GM20000 (cell line): ENCODE data around the gene SLCO4A1.

Experiments
- DNase-seq: peaks from one replicate; pipeline ENCODE4 v3.0.0; 2012; ENCODE audit warnings: low spot score
- CTCF ChIP-seq: IDR thresholded peaks from 2 replicates; pipeline ENCODE4 v1.5.1; 2012; ENCODE audit warnings: mild to moderate bottlenecking, control low read depth; ENCODE audit errors: extremely low read depth, missing control alignments

The SLCO4A1 gene

DNA sequence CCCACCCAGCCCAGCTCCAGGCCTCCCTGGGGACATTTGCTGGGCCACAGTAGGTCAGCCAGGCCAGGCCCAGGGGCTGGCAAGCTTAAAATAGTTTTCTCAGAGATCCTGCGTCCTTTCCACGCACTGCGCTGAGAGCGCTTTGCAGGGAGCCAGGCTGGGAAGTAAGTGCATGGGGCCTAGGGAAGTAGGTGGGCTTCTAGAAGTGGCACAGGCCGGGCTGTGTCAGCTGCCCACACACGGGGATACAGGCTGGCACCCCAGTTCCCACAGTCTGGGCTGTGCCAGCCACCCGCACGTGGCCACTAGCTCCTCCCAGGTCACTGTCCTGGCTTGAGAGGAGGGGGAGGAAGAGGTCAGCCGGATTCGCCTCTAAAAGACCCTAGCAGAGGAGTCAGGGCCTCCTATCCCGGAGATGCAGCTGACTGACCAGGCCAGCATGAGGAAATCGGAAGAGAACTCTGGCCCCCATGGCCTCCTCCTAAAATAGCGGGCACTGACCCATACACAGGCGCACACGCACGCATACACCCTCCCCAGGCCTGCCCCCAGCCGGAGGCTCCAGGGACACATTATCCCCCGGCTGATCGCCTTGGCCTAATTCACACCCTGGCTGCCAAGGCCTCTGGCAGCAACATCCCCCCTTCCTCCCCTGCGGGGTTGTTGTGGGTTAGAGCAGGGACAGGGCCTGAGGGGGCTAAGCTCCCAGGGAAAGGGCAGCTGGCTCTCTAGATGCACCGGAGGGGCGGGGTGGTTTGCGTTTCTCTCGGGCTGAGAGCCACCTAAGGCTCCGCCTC, 5.4 kb downstream of the SLCO4A1 start:
- no peak for TF ChIP-seq CTCF
- no peak for DNase-seq

DNA sequence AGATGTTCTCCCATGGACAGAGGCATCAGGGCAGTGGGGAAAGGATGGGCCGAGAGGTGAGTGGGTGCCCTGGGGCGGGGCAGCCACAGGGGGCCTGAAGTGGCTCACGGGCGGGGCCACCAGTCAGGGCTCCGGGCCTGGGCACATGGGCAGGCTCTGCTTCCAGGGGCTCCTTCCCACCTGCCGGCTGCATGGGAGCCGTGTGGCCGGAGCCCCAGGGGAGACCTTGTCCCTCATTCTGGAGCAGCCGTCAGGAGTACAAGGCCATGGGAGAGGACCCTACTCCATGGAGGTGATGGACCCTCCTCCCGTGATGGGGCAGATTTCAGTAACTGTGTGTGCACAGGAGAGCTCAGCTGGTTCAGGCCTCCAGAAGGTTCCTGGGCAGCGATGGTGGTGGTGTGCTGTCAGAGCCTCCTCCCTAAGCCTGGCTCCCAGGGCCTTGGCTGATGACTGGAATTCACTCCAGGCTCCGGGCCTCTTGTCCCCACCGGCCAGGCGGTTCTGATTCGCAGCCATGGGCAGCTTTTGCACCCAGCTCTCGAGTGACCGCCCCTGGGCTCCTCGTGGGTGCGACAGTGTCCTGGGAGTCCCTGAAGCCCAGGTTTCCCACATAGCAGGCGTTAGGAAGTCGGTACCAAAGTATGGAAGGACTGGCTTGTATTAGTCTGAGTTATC, 6.2 kb downstream of the SLCO4A1 start:
- no peak for DNase-seq

GRCh38 chr20:62649140-62649539, 6.8 kb downstream of the SLCO4A1 start:
- no peak for DNase-seq
- no peak for TF ChIP-seq CTCF

More for the DNA sequence above, 6.2 kb downstream of the SLCO4A1 start:
- TF ChIP-seq CTCF, result no peak

DNA sequence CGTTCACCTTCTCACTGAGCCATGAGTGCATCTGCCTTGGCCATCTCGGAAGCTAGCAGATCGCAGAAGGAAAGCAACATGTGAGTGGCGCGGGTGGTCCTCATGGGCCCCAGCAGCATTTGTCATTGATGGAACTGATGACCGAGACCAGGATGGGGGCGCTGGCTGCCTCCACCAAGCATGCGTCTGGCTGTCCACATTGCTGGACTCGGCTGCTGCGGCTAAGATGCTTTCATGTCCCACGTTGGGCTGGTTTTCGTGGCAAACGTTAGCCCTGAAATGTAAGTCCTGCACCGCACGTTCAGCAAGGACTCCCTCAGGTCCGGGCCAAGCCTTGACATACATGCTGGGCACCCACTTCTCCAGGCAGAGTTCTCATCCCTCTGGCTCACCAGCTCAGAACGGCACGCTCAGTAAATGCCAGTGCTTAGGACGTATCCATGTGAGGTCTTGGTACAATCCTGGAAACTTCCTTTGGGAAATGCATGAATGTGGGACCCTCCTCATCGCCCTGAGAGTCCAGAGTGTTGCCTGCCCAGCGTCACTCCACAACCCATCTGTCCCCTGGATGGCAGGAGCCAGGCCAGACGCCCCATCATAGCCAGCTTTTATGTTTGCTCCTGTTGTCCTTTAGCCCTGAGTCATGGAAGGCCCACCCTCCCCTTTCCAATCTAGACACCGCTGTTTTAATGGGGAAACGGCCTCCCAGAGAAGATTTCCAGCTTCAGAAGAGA, 8.4 kb downstream of the SLCO4A1 start:
- DNase-seq, result no peak
- no peak for TF ChIP-seq CTCF

DNA sequence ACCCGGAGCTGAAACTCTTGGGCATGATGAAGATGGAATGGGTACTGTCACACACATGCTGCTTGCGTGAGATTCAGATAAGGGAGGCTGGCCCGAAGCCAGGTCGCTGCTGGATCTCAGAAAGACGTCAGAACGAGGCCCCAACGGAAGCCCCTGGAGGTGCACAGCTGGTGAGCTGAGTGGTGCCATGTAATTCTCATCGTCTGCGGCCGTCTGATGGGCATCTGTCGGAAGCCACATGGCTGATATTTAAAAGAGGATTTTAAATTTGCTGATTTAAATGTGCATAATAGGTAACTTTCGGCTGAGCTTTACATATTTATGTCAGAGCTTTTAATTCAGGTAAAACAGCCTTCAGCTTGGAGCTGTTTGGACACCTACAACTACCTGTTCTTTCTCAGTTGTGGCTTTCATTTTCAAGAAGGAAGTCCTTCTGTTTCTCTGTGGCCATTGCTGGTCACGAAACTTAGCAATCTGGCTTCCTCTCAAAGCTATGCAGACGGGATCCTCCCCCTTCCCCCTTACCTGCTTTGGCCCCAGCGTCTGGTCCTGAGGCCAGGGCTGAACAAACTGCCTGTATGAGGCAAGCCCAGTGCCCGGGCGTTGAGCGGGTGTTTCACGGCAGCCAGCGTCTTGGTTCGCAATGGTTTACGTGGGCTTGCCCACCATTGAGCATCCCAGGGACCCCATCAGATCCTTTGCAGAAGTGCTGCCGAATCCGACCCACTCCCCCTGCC, 9.2 kb downstream of the SLCO4A1 start:
- TF ChIP-seq CTCF, result no peak
- DNase-seq, result peak; percentile 91

DNA sequence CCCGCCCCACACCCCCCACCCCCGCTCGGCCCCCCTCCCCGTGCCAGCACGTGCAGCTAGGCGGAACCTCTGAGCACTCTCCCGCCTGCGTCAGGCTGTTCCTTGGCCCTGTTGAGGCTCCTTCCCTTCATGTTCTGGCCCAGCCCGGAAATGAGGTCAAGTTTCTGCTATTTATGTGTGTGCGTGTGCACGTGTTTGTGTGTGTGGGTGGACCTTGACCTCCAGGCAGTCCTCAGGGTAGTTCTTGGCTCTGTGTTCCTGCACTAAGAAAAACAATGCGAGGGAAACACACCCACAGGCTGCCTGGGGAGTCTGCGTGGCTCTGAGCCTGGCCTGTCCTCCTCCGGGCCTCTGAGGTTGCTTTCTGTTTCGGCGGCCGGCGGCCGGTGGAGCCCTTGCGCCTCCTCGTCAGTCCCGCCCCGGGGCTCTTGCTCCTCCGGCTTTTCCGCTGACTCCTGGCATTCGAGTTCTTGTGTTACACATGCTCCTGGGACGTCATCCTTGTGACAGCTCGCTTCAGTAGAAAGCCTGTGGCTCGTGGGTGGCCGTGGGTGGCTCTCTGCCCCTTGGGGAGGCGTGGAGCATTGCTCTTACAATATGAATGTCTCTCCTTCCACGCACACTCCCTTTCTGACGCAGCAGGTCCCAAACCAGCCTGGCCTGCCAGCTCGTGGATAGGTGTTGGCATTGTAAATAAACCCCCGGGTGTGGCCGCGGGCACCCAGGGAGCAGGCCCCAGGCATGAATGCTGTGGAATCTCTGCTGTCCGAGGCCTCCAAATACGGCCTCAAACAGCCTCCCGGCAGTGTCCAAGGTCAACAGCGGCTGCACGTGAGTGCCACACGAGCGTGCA, 10.0 kb downstream of the SLCO4A1 start:
- no peak for TF ChIP-seq CTCF

More for the DNA sequence above, 10.0 kb downstream of the SLCO4A1 start:
- DNase-seq, result peak; percentile 94
